ENCODE data around the gene QSOX1. TPM values are rescaled to one million over a fixed set of nuclear protein-coding genes. Genes with fewer than 3 reads are reported as not detected.
A peak's percentile ranks its signal among the peaks of the same experiment; 100 is the strongest.

QSOX1 gene
- total and polyA plus RNA-seq, 8 donors = 145 to 482 (median 190) TPM

DNA sequence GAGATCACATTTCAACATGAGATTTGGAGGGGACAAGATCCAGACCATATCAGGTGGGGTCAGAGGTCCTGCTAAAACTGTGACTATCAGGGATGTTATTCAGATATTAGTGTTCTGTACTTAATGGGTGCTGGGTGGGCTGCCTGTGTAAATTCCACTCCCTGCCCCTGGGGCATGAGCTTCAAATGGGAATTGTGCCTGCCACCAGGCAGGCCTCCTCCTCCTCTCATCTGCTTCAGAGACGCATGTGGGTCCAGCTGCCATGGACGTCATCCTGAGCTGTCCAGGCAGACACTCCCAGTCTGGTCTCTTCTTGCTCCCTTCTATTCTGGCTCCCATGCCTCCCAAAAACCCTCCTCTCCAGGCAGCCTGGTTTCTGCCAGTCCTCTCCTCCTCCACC lies 10.4 kb downstream of the QSOX1 start:
- H3K27ac ChIP-seq = no peak overlapping the region

DNA sequence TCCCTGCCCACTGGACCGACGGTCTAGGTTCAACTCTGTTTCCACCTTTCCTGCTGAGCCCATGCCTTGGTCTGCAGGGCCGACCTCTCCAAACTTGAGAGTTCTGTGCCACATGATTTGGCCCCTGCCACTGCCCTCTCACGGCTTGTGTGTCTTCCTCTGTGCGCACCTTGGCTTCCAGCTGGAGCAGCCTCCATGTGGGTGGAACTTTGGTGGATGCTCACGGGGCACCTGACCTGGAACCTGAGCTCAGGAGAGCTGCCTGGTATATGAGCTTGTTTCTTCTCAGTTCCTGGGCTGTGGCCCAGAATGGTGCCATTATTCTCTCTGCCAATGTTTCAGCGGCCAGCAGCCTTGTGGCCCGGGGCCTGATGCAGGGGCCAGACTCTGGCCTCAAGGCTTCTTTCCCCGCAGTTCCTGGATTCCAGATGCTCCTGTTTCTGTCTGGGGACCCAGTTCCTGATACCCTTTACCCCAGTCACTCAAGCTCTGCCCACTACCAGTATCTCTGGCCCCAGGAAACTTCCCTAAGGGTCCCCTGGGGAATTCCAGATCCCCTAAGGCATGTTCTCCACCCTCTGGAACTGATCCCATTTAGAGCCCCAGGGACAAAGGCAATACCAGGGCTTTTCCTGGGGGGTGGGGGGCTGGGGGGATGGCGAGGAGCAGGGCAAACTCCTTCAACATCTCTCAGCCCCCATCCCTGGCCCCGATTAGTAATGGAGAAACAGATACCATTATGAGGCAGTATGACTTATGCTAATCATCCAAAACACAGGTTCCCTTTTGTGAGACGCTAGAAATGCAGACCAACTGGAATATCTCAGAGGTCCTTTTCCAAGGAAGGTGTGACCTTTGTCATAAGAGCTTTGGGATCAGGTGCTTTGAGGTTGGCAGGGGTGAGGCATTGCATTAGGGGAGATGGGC lies 11.1 kb downstream of the QSOX1 start:
- intact Hi-C loops (cut with DNase I) = no loop called here
- DNase-seq (no peak), ATAC-seq (no peak)
- H3K36me3 ChIP-seq = peaks cover 0 to 42% of the 10 kb centered on the region in 2 donors
- H3K4me1 ChIP-seq = peaks cover 4 to 70% of the 10 kb centered on the region in 2 donors
- no peaks in the 10 kb centered on the region for H3K27me3 ChIP-seq
- TF ChIP-seq, protein P1, sequence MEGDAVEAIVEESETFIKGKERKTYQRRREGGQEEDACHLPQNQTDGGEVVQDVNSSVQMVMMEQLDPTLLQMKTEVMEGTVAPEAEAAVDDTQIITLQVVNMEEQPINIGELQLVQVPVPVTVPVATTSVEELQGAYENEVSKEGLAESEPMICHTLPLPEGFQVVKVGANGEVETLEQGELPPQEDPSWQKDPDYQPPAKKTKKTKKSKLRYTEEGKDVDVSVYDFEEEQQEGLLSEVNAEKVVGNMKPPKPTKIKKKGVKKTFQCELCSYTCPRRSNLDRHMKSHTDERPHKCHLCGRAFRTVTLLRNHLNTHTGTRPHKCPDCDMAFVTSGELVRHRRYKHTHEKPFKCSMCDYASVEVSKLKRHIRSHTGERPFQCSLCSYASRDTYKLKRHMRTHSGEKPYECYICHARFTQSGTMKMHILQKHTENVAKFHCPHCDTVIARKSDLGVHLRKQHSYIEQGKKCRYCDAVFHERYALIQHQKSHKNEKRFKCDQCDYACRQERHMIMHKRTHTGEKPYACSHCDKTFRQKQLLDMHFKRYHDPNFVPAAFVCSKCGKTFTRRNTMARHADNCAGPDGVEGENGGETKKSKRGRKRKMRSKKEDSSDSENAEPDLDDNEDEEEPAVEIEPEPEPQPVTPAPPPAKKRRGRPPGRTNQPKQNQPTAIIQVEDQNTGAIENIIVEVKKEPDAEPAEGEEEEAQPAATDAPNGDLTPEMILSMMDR (IDR thresholded peaks at IDR 0.05) = no peak
- H3K9me3 ChIP-seq = no peaks in the 10 kb centered on the region
- no peak overlapping the region for H3K27ac ChIP-seq
- no peak overlapping the region for H3K4me3 ChIP-seq

More for the DNA sequence above, 10.4 kb downstream of the QSOX1 start:
- no peak for ATAC-seq
- Histone ChIP-seq H3K9me3 (no peaks in the 10 kb centered on the region), H3K4me1 (peaks cover 4 to 76% of the 10 kb centered on the region in 2 donors), H3K36me3 (peaks cover 0 to 40% of the 10 kb centered on the region in 2 donors), H3K27me3 (no peaks in the 10 kb centered on the region), H3K4me3 (no peak overlapping the region)
- TF ChIP-seq, protein P1 (IDR thresholded peaks at IDR 0.05) = no peak
- intact Hi-C loops (cut with DNase I) = no loop called here
- no peak for DNase-seq

DNA sequence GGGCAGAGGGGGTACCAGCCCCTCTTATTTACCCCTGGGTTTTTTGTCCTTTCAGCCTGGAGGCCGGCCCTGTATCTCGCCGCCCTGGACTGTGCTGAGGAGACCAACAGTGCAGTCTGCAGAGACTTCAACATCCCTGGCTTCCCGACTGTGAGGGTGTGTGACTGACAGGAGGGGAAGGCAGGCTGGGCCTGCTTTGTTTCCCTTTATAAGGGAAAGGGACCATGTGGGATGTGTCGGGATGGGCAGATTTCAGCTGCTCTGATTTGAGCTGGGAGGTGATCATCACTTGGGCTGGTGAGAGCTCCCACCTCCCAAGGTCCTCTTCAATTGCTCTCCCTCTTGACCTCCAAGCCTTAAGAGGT lies 11.7 kb downstream of the QSOX1 start:
- DNase-seq (no peak), ATAC-seq (no peak)
- Histone ChIP-seq H3K27me3 (no peaks in the 10 kb centered on the region), H3K4me1 (peaks cover 4 to 68% of the 10 kb centered on the region in 2 donors), H3K27ac (peak overlapping the region in 1 of 2 donors; percentile 28), H3K9me3 (no peaks in the 10 kb centered on the region), H3K36me3 (peaks cover 0 to 42% of the 10 kb centered on the region in 2 donors), H3K4me3 (no peak overlapping the region)
- intact Hi-C loops (cut with DNase I) = no loop called here
- TF ChIP-seq, protein P1 (IDR thresholded peaks at IDR 0.05) = no peak

GRCh38 chr1:180167021-180167701 lies 12.5 kb downstream of the QSOX1 start:
- intact Hi-C loops (cut with DNase I) = no loop called here

More at GRCh38 chr1:180167021-180167701, 12.5 kb downstream of the QSOX1 start:
- peaks cover 0 to 42% of the 10 kb centered on the region in 2 donors for H3K36me3 ChIP-seq
- DNase-seq (no peak), ATAC-seq (no peak)
- H3K4me3 ChIP-seq = no peak overlapping the region
- H3K9me3 ChIP-seq = no peaks in the 10 kb centered on the region
- H3K27me3 ChIP-seq = no peaks in the 10 kb centered on the region
- peaks cover 4 to 69% of the 10 kb centered on the region in 2 donors for H3K4me1 ChIP-seq
- TF ChIP-seq, protein P1 (IDR thresholded peaks at IDR 0.05) = no peak
- peak overlapping the region; percentile 26 to 28 for H3K27ac ChIP-seq

Measured in left lung (tissue), 10 donors.